ENCODE measurements around the gene YTHDC1. TPM values are rescaled to one million over a fixed set of nuclear protein-coding genes. Genes with fewer than 3 reads are reported as not detected.

Gene YTHDC1
- total RNA-seq, 1 donor from 2014 or later = 110 TPM

DNA sequence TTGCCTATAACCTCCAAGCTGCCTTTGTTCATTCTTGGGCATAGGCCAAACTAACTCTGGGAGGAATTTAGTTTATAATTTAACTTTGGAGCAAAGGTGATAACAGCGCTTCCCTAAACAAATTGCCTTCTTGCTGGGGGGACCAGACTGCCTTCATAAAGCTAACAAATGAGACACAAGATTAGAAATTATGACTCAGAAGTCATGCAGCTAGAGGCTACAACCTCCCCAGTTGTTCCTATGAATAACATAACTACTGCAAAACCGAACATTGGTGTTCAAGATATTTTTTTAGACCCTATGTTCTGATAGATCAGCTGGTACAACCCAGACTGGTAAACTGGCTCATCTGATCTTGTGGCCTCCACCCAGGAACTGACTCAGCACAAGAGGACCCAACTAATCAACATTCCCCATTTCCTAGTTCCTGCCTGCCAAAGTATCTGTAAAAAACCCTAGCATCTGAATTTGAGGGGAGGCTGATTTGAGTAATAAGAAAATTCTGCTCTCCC is 82.4 kb downstream of the YTHDC1 start:
- H3K27me3 Mint-ChIP-seq (ENCODE audit: unreplicated experiment) = no peaks in the 10 kb centered on the region
- no peaks in the 10 kb centered on the region for H3K36me3 Mint-ChIP-seq (ENCODE audit: low read depth, unreplicated experiment)
- TF ChIP-seq, protein P1, sequence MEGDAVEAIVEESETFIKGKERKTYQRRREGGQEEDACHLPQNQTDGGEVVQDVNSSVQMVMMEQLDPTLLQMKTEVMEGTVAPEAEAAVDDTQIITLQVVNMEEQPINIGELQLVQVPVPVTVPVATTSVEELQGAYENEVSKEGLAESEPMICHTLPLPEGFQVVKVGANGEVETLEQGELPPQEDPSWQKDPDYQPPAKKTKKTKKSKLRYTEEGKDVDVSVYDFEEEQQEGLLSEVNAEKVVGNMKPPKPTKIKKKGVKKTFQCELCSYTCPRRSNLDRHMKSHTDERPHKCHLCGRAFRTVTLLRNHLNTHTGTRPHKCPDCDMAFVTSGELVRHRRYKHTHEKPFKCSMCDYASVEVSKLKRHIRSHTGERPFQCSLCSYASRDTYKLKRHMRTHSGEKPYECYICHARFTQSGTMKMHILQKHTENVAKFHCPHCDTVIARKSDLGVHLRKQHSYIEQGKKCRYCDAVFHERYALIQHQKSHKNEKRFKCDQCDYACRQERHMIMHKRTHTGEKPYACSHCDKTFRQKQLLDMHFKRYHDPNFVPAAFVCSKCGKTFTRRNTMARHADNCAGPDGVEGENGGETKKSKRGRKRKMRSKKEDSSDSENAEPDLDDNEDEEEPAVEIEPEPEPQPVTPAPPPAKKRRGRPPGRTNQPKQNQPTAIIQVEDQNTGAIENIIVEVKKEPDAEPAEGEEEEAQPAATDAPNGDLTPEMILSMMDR (IDR thresholded peaks at IDR 0.05; ENCODE audit: unreplicated experiment) = no peak
- H3K27ac Mint-ChIP-seq (ENCODE audit: unreplicated experiment) = no peak overlapping the region
- no peak for DNase-seq (ENCODE audit: low spot score)
- H3K9me3 Mint-ChIP-seq (ENCODE audit: unreplicated experiment) = peaks cover 7% of the 10 kb centered on the region
- no peaks in the 10 kb centered on the region for H3K4me1 Mint-ChIP-seq (ENCODE audit: unreplicated experiment)
- no peak overlapping the region for H3K4me3 Mint-ChIP-seq (ENCODE audit: unreplicated experiment)

DNA sequence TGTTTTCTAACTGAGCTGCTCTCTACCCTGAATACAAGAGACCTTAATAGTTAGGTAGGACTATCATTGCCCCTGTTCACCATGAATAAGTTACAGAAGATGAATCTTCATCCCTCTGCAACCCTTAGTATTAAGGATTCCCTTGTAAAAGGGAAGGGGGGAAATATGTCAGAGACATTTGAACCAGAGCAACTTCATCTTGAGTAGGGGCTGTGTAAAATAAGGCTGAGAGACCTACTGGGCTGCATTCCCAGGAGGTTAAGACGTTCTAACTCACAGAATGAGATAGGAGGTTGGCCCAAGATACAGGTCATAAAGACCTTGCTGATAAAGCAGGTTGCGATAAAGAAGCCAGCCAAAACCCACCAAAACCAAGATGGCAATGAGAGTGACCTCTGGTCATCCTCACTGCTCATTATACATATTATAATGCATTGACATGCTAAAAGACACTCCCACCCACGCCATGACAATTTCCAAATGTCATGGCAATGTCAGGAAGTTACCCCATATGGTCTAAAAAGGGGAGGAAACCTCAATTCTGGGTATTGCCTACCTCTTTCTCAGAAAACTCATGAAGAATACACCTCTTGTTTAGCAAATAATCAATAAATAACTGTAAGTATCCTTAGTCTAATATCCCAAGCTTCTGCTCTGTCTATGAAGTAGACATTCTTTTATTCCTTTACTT is 84.9 kb downstream of the YTHDC1 start:
- TF ChIP-seq, protein P1 (IDR thresholded peaks at IDR 0.05; ENCODE audit: unreplicated experiment) = no peak
- Mint-ChIP-seq H3K27ac (ENCODE audit: unreplicated experiment) (no peak overlapping the region), H3K4me3 (ENCODE audit: unreplicated experiment) (no peak overlapping the region), H3K36me3 (ENCODE audit: low read depth, unreplicated experiment) (no peaks in the 10 kb centered on the region), H3K27me3 (ENCODE audit: unreplicated experiment) (no peaks in the 10 kb centered on the region), H3K4me1 (ENCODE audit: unreplicated experiment) (no peaks in the 10 kb centered on the region), H3K9me3 (ENCODE audit: unreplicated experiment) (no peaks in the 10 kb centered on the region)
- no peak for DNase-seq (ENCODE audit: low spot score)

Other genes starting within 250 kb of the YTHDC1 start
- gene TMPRSS11F, start 220.2 kb downstream of the YTHDC1 start, total RNA-seq (ENCODE audit: unreplicated experiment) = not detected
- 0.56 TPM for gene TMPRSS11B, start 104.4 kb downstream of the YTHDC1 start, total RNA-seq (ENCODE audit: unreplicated experiment)
- gene TMPRSS11E, start 97.4 kb upstream of the YTHDC1 start, total RNA-seq (ENCODE audit: unreplicated experiment) = 1.3 TPM
- not detected for gene UGT2B17, start 226.2 kb upstream of the YTHDC1 start, total RNA-seq (ENCODE audit: unreplicated experiment)

Measured in endothelial cell (in vitro differentiated cells).